ENCODE measurements around the gene TRMT2A. TPM values are rescaled to one million over a fixed set of nuclear protein-coding genes. Genes with fewer than 3 reads are reported as not detected.

The TRMT2A gene
- total and polyA plus RNA-seq, 10 of the 15 experiments (the other 5 are each of a cell fraction or from before 2014, with no cell fraction given) = 0.29 to 97.0 (median 57.9) TPM

DNA sequence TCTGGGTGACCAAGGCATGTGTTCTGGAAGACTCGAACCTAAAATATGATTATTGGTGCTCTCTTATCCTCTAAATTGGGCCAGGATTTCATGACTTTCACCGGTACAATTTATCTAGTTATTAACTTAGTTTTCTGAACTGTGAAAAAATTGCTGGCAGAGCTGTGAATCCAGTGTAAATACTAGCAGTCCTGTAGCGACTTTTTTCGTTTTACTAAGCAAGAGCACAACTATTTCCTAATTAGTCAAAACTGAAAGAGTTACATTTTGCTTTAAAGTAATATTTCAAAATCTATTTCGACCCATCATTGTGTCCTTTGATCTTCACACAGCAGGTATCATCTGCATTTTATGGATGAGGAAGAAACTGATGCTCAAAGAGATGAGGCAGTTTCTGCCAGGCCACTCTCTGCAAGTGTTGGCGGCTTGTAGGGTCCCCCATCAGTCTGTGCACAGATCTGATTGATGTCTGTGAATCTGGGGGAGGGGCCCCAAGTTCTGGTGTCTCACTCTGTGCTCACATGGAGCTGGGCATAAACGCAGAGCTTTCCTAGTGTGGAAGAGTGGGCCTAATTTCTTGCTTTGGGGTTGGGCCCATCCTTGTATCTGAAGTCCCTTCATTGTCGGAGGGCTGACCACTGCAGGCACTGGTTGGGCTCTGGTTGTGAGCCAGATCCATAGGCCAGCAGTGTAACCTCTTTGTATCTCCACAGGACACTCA lies 1.4 kb upstream of the TRMT2A start:
- Histone ChIP-seq H3K4me2 (ENCODE audit: control insufficient read depth, insufficient read depth) (peak overlapping the region; percentile 87), H3K36me3 (ENCODE audit: control insufficient read depth in 2 of 2, insufficient read depth in 2 of 2, low read length in 1 of 2) (peaks cover 27 to 28% of the 10 kb centered on the region in 2 experiments), H3K27me3 (replicated peaks in 1 of 2; ENCODE audit: control insufficient read depth in 2 of 2, insufficient read depth in 2 of 2, low read length in 1 of 2) (no peaks in the 10 kb centered on the region), H4K20me1 (ENCODE audit: control insufficient read depth, insufficient read depth) (0 out of 2 replicates have a peak, but pooled peaks cover 2% of the 10 kb centered on the region), H3K9ac (ENCODE audit: control insufficient read depth, insufficient read depth, low read length) (peak overlapping the region; percentile 99), H3K9me3 (replicated peaks; ENCODE audit: control insufficient read depth, insufficient read depth, low read length) (no peaks in the 10 kb centered on the region), H3K4me3 (peak overlapping the region; percentile 78), H3K27ac (ENCODE audit: control insufficient read depth, insufficient read depth) (peak overlapping the region; percentile 91), H2AFZ (ENCODE audit: control insufficient read depth, low read depth, low read length) (no peak overlapping the region), H3K4me1 (ENCODE audit: control insufficient read depth, insufficient read depth, low read length) (peaks cover 24% of the 10 kb centered on the region), H3K79me2 (ENCODE audit: control insufficient read depth, insufficient read depth, low read length) (peaks cover 72% of the 10 kb centered on the region)
- ChIA-PET POLR2A (interaction anchor here (0.6 to 1.5 kb wide), 4 partner anchors 40 to 103 kb away, joined by 3 to 4 read pairs (median 4); partner anchors contain the start of gene TANGO2), CTCF (no interaction called here), RAD21 (ENCODE audit: unreplicated experiment) (no interaction called here), SMC1A (ENCODE audit: uncharacterized antibody, unreplicated experiment) (interaction anchor here (0.9 kb wide), 1 partner anchor 12 kb away, joined by 5 read pairs; no protein-coding TSS in a partner anchor)
- in situ Hi-C loops (cut with MboI) = no loop called here
- intact Hi-C loops (cut with micrococcal nuclease; ENCODE audit: unreplicated experiment) = loop anchor here (5.0 kb wide), 1 partner anchor 146 kb away; no protein-coding TSS in a partner anchor
- WGBS (ENCODE audit: insufficient coverage, insufficient replicate concordance, low lambda C conversion rate, missing lambda C conversion rate) = 9% methylated on average over 8 of the region's 8 CpGs
- no peak for DNase-seq (ENCODE audit: low read depth, low spot score)
- no peak for TF ChIP-seq ESRRA (IDR thresholded peaks at IDR 0.05; ENCODE audit: low read length)
- 0 out of 2 replicates have a peak, but pooled peaks have one; percentile 6 for TF ChIP-seq SIN3A (IDR thresholded peaks at IDR 0.05; ENCODE audit: low read depth, low read length)
- TF ChIP-seq NFXL1 (IDR thresholded peaks at IDR 0.05; ENCODE audit: borderline replicate concordance) = no peak
- FAIRE-seq = no peak
- no peak for ATAC-seq
- BruUV-seq (replicated peaks) = TSS peak; percentile 74

GRCh38 chr22:20117633-20118299 lies 740 bp upstream of the TRMT2A start:
- ChIA-PET SMC1A (ENCODE audit: uncharacterized antibody, unreplicated experiment) (interaction anchor here (0.9 kb wide), 1 partner anchor 13 kb away, joined by 5 read pairs; no protein-coding TSS in a partner anchor), POLR2A (interaction anchor here (0.8 to 1.5 kb wide), 6 partner anchors 34 to 175 kb away, joined by 3 to 5 read pairs (median 4); partner anchors contain the start of gene TANGO2), RAD21 (ENCODE audit: unreplicated experiment) (no interaction called here), CTCF (interaction anchor here (0.5 to 1.5 kb wide), 2 partner anchors 39 to 387 kb away, joined by 3 to 4 read pairs; no protein-coding TSS in a partner anchor)
- H3K27me3 ChIP-seq (replicated peaks in 1 of 2; ENCODE audit: control insufficient read depth in 2 of 2, insufficient read depth in 2 of 2, low read length in 1 of 2) = no peaks in the 10 kb centered on the region
- peaks cover 30 to 33% of the 10 kb centered on the region in 2 experiments for H3K36me3 ChIP-seq (ENCODE audit: control insufficient read depth in 2 of 2, insufficient read depth in 2 of 2, low read length in 1 of 2)
- peak overlapping the region; percentile 24 for H2AFZ ChIP-seq (ENCODE audit: control insufficient read depth, low read depth, low read length)
- H4K20me1 ChIP-seq (ENCODE audit: control insufficient read depth, insufficient read depth) = 0 out of 2 replicates have a peak, but pooled peaks cover 2% of the 10 kb centered on the region
- H3K4me1 ChIP-seq (ENCODE audit: control insufficient read depth, insufficient read depth, low read length) = peaks cover 24% of the 10 kb centered on the region
- H3K9me3 ChIP-seq (replicated peaks; ENCODE audit: control insufficient read depth, insufficient read depth, low read length) = no peaks in the 10 kb centered on the region
- H3K79me2 ChIP-seq (ENCODE audit: control insufficient read depth, insufficient read depth, low read length) = peaks cover 70% of the 10 kb centered on the region
- no TSS peak for BruUV-seq (replicated peaks)
- H3K4me3 ChIP-seq = peak overlapping the region; percentile 78
- peak overlapping the region; percentile 99 for H3K9ac ChIP-seq (ENCODE audit: control insufficient read depth, insufficient read depth, low read length)
- FAIRE-seq (no peak), ATAC-seq (peak; percentile 42), DNase-seq (ENCODE audit: low read depth, low spot score) (no peak)
- H3K4me2 ChIP-seq (ENCODE audit: control insufficient read depth, insufficient read depth) = peak overlapping the region; percentile 87
- 1% methylated on average over 51 of the region's 66 CpGs for WGBS (ENCODE audit: insufficient coverage, insufficient replicate concordance, low lambda C conversion rate, missing lambda C conversion rate)
- in situ Hi-C loops (cut with MboI) = no loop called here
- intact Hi-C loops (cut with micrococcal nuclease; ENCODE audit: unreplicated experiment) = loop anchor here (5.0 kb wide), 1 partner anchor 145 kb away; no protein-coding TSS in a partner anchor
- peak overlapping the region; percentile 91 for H3K27ac ChIP-seq (ENCODE audit: control insufficient read depth, insufficient read depth)
- no peak for TF ChIP-seq RAD51 (IDR thresholded peaks at IDR 0.05)
- no peak for TF ChIP-seq PKNOX1 (IDR thresholded peaks at IDR 0.05)
- TF ChIP-seq CEBPB (IDR thresholded peaks at IDR 0.05; ENCODE audit: borderline replicate concordance in 1 of 2, low read depth in 2 of 2, low read length in 2 of 2) = no peak
- TF ChIP-seq POLR2AphosphoS5 (IDR thresholded peaks at IDR 0.05; ENCODE audit: low read length) = peak; percentile 77
- peak; percentile 76 for TF ChIP-seq POLR2A (IDR thresholded peaks at IDR 0.05; ENCODE audit: low read depth, low read length)
- no peak for TF ChIP-seq STAT1 (conservative IDR thresholded peaks at IDR 0.05)
- no peak for TF ChIP-seq TCF3 (IDR thresholded peaks at IDR 0.05; ENCODE audit: borderline replicate concordance, insufficient read depth, low read depth, low read length)
- peak; percentile 36; the same call in 1 of the 2 replicates for TF ChIP-seq CREM (IDR thresholded peaks at IDR 0.05; ENCODE audit: low read depth)
- peak; percentile 25 for TF ChIP-seq NKRF (conservative IDR thresholded peaks at IDR 0.05)
- peak; percentile 32; the same call in 1 of the 2 replicates for TF ChIP-seq RUNX3 (IDR thresholded peaks at IDR 0.05; ENCODE audit: low read length)

Measured in GM12878 (cell line).